H1 (cell line): ENCODE results near the gene C5. TPM values are rescaled to one million over a fixed set of nuclear protein-coding genes. Genes with fewer than 3 reads are reported as not detected.

ENCODE experiments used
- ASH2L ChIP-seq: fragments of 200-600, 300-600 bp; sonication (generic); IDR thresholded peaks from one replicate; pipeline ENCODE4 v1.7.1; 2017; ENCODE audit warnings: low read length
- JUND ChIP-seq: IDR thresholded peaks from 2 replicates; pipeline ENCODE4 v1.6.1; 2011; ENCODE audit warnings: mild to moderate bottlenecking, improper control_type of control experiment, low read length
- KDM1A ChIP-seq: fragments of 200-600, 300-600 bp; sonication (generic); IDR thresholded peaks from 2 replicates; pipeline ENCODE4 v1.7.1; 2016; ENCODE audit warnings: mild to moderate bottlenecking, low read length, borderline replicate concordance
- PHF8 ChIP-seq: fragments of 200-600 bp; sonication (generic); conservative IDR thresholded peaks from 2 replicates; pipeline ENCODE4 v1.7.1; 2012; ENCODE audit warnings: low read depth, mild to moderate bottlenecking, inconsistent platforms, low read length, moderate library complexity
- POU5F1 ChIP-seq: IDR thresholded peaks from 2 replicates; pipeline ENCODE4 v1.6.1; 2011; ENCODE audit warnings: low read depth, mild to moderate bottlenecking, low read length, moderate library complexity
- SIX5 ChIP-seq: IDR thresholded peaks from 2 replicates; pipeline ENCODE4 v1.6.1; 2011; ENCODE audit warnings: mild to moderate bottlenecking, low read depth, low read length
- SP4 ChIP-seq: IDR thresholded peaks from 2 replicates; pipeline ENCODE4 v1.6.1; 2012; ENCODE audit warnings: low read length, inconsistent platforms
- YY1 ChIP-seq: IDR thresholded peaks from 2 replicates; pipeline ENCODE4 v1.6.1; 2011; ENCODE audit warnings: low read depth, mild to moderate bottlenecking, low read length
- polyA plus RNA-seq, 7 experiments: library from polyadenylated mRNA; depleted of rRNA in 3 of 7; stranded (reverse) in 5 of 7; unstranded in 2 of 7; fragments of >200 nt in 5 of 7; fragments of 200-250 nt in 2 of 7; gene quantifications; 1 replicate in 5 of 7; 2 replicates in 1 of 7; 4 replicates in 1 of 7; pipeline versions ENCODE4 v1.2.1 to v1.2.3, GENCODE V29; 2011 to 2013; ENCODE audit warnings: missing spikeins in 2 of 7, mixed read lengths in 2 of 7
- total RNA-seq: library from RNA; stranded (reverse); fragmentation: NEBNext Ultra II Directional; extraction: Animal tissue kit (Norgen Biotek cat#: 25700); gene quantifications from 2 replicates; pipeline ENCODE4 v1.2.1, GENCODE V29; 2021
- TF ChIP-seq, protein P1 (sequence below): fragments of 300-600 bp; sonication (generic); IDR thresholded peaks from 2 replicates; pipeline ENCODE4 v1.7.1; 2012; ENCODE audit warnings: low read length, moderate library complexity, mild to moderate bottlenecking, inconsistent platforms; ENCODE audit not compliant: insufficient replicate concordance
- TF ChIP-seq, protein P2 (sequence below): IDR thresholded peaks from 2 replicates; pipeline ENCODE4 v1.6.1; 2012; ENCODE audit warnings: inconsistent platforms

C5 gene
- total and polyA plus RNA-seq, 2 of the 8 experiments (the other 6 are each of a cell fraction or from before 2014, with no cell fraction given): 0.24 to 0.35 TPM

DNA sequence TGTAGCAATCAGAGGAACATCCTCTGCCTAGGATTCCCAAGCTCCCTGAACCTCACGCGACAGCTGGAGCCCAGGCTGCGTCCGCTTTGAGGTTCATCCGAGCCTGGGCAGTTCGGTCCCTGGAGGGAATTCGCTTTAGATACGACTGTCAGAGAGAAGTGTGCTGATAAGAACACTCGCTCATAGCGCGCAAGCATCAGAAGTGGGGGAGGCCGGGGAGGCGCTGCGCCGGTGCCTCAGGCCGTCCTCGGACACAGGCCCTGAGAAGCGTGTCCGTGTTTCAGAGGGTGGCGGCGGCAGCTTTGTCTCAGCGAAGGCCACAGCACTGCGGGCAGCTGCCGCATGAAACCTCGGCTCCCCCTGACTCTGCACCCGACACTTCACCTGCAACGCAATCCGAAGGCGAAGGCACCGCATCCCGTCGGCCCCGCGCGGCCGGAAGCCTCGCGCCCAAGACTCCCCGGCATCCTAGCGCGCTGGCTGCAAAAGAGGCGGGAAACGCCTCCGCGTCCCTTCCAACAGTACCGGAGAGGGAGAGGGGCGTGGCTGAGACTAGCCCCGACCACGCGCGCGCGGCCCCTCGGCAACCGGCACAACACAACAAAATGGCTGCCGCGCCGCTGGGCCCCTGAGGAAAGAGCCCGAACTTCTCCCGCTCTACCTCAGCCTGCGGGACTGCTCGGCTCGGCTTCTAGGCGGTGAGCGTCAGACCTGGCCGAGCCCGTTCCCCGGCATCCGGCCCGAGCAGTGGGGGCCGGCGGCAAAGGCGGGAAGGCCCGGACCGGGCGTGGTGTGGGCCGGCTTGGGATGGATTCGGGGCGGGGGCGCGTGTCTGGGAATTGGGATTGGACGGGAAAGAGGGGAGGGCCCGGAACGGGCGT, 24.5 kb upstream of the C5 start, which contains the start of gene CNTRL (continued):
- TF ChIP-seq, protein P1, sequence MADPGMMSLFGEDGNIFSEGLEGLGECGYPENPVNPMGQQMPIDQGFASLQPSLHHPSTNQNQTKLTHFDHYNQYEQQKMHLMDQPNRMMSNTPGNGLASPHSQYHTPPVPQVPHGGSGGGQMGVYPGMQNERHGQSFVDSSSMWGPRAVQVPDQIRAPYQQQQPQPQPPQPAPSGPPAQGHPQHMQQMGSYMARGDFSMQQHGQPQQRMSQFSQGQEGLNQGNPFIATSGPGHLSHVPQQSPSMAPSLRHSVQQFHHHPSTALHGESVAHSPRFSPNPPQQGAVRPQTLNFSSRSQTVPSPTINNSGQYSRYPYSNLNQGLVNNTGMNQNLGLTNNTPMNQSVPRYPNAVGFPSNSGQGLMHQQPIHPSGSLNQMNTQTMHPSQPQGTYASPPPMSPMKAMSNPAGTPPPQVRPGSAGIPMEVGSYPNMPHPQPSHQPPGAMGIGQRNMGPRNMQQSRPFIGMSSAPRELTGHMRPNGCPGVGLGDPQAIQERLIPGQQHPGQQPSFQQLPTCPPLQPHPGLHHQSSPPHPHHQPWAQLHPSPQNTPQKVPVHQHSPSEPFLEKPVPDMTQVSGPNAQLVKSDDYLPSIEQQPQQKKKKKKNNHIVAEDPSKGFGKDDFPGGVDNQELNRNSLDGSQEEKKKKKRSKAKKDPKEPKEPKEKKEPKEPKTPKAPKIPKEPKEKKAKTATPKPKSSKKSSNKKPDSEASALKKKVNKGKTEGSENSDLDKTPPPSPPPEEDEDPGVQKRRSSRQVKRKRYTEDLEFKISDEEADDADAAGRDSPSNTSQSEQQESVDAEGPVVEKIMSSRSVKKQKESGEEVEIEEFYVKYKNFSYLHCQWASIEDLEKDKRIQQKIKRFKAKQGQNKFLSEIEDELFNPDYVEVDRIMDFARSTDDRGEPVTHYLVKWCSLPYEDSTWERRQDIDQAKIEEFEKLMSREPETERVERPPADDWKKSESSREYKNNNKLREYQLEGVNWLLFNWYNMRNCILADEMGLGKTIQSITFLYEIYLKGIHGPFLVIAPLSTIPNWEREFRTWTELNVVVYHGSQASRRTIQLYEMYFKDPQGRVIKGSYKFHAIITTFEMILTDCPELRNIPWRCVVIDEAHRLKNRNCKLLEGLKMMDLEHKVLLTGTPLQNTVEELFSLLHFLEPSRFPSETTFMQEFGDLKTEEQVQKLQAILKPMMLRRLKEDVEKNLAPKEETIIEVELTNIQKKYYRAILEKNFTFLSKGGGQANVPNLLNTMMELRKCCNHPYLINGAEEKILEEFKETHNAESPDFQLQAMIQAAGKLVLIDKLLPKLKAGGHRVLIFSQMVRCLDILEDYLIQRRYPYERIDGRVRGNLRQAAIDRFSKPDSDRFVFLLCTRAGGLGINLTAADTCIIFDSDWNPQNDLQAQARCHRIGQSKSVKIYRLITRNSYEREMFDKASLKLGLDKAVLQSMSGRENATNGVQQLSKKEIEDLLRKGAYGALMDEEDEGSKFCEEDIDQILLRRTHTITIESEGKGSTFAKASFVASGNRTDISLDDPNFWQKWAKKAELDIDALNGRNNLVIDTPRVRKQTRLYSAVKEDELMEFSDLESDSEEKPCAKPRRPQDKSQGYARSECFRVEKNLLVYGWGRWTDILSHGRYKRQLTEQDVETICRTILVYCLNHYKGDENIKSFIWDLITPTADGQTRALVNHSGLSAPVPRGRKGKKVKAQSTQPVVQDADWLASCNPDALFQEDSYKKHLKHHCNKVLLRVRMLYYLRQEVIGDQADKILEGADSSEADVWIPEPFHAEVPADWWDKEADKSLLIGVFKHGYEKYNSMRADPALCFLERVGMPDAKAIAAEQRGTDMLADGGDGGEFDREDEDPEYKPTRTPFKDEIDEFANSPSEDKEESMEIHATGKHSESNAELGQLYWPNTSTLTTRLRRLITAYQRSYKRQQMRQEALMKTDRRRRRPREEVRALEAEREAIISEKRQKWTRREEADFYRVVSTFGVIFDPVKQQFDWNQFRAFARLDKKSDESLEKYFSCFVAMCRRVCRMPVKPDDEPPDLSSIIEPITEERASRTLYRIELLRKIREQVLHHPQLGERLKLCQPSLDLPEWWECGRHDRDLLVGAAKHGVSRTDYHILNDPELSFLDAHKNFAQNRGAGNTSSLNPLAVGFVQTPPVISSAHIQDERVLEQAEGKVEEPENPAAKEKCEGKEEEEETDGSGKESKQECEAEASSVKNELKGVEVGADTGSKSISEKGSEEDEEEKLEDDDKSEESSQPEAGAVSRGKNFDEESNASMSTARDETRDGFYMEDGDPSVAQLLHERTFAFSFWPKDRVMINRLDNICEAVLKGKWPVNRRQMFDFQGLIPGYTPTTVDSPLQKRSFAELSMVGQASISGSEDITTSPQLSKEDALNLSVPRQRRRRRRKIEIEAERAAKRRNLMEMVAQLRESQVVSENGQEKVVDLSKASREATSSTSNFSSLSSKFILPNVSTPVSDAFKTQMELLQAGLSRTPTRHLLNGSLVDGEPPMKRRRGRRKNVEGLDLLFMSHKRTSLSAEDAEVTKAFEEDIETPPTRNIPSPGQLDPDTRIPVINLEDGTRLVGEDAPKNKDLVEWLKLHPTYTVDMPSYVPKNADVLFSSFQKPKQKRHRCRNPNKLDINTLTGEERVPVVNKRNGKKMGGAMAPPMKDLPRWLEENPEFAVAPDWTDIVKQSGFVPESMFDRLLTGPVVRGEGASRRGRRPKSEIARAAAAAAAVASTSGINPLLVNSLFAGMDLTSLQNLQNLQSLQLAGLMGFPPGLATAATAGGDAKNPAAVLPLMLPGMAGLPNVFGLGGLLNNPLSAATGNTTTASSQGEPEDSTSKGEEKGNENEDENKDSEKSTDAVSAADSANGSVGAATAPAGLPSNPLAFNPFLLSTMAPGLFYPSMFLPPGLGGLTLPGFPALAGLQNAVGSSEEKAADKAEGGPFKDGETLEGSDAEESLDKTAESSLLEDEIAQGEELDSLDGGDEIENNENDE: no peak
- TF ChIP-seq SIX5 (no peak), POU5F1 (no peak), KDM1A (peak; percentile 24), ASH2L (peak; percentile 92), SP4 (peak; percentile 75; the same call in 1 of the 2 replicates), JUND (no peak), PHF8 (peak; percentile 81), YY1 (peak; percentile 96)
- TF ChIP-seq, protein P2, sequence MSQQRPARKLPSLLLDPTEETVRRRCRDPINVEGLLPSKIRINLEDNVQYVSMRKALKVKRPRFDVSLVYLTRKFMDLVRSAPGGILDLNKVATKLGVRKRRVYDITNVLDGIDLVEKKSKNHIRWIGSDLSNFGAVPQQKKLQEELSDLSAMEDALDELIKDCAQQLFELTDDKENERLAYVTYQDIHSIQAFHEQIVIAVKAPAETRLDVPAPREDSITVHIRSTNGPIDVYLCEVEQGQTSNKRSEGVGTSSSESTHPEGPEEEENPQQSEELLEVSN: peak; percentile 100
